ENCODE results near the gene NPLOC4. TPM values are rescaled to one million over a fixed set of nuclear protein-coding genes. Genes with fewer than 3 reads are reported as not detected.

Gene NPLOC4
- total RNA-seq, 1 experiment from 2014 or later = 146 TPM

DNA sequence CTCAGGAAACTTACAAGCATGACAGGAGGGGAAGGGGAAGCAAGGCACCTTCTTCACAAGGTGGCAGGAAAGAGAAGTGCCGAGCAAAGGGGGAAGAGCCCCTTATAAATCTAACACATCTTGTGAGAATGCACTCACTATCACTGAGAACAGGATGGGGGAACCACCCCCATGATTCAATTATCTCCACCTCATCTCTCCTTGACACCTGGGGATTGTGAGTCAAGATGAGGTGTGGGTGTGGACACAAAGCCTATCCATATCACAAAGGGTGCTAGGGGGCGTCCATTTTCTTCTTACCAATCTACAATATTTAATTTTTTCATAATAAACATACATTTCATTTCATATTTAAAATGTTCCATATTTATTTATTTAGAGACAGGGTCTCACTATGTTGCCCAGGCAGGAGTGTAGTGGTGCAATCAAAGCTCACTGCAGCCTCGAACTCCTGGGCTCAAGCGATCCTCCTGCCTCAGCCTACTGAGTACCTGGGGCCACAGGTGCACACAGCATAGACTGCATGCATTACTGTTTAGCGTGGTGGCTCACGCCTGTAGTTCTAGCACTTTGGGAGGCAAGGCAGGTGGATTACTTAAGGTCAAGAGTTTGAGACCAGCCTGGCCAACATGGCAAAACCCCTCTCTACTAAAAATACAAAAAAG is 58.2 kb downstream of the NPLOC4 start:
- intact Hi-C loops (cut with micrococcal nuclease; ENCODE audit: unreplicated experiment) = no loop called here
- Mint-ChIP-seq H3K27ac (ENCODE audit: unreplicated experiment) (peak overlapping the region; percentile 89), H3K9me3 (ENCODE audit: low read depth, unreplicated experiment) (no peaks in the 10 kb centered on the region), H3K4me1 (ENCODE audit: low read depth, unreplicated experiment) (peaks cover 39% of the 10 kb centered on the region), H3K36me3 (ENCODE audit: insufficient read depth, unreplicated experiment) (peaks cover 77% of the 10 kb centered on the region), H3K4me3 (ENCODE audit: low read depth, unreplicated experiment) (peak overlapping the region; percentile 58), H3K27me3 (ENCODE audit: unreplicated experiment) (no peaks in the 10 kb centered on the region)
- CTCF ChIA-PET = interaction anchor here (0.5 kb wide), 1 partner anchor 36 kb away, joined by 5 read pairs; no protein-coding TSS in a partner anchor
- TF ChIP-seq, protein P1, sequence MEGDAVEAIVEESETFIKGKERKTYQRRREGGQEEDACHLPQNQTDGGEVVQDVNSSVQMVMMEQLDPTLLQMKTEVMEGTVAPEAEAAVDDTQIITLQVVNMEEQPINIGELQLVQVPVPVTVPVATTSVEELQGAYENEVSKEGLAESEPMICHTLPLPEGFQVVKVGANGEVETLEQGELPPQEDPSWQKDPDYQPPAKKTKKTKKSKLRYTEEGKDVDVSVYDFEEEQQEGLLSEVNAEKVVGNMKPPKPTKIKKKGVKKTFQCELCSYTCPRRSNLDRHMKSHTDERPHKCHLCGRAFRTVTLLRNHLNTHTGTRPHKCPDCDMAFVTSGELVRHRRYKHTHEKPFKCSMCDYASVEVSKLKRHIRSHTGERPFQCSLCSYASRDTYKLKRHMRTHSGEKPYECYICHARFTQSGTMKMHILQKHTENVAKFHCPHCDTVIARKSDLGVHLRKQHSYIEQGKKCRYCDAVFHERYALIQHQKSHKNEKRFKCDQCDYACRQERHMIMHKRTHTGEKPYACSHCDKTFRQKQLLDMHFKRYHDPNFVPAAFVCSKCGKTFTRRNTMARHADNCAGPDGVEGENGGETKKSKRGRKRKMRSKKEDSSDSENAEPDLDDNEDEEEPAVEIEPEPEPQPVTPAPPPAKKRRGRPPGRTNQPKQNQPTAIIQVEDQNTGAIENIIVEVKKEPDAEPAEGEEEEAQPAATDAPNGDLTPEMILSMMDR (IDR thresholded peaks at IDR 0.05; ENCODE audit: unreplicated experiment) = no peak
- no peak for DNase-seq
- no TSS peak for BruUV-seq (replicated peaks)

DNA sequence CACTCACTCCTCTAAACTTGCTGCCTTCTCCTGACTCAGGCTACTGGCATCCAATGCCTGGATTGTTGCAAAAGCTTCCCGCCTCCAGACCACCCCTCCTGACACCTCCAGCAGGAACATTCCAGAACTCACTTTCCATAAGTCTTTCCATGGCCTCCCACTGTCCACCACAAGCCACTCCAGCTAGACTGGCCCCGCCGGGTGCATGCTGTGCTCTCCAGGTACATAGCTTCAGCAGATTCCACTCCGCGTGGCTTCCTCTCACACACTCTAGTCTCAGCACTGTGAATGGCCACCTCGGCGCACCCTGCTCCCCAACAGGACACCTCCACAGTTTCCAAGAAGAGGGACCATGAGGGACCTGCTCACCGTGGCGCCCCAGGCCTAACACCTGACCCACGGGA is 58.9 kb downstream of the NPLOC4 start:
- H3K4me3 Mint-ChIP-seq (ENCODE audit: low read depth, unreplicated experiment) = peak overlapping the region; percentile 58
- no TSS peak for BruUV-seq (replicated peaks)
- peaks cover 78% of the 10 kb centered on the region for H3K36me3 Mint-ChIP-seq (ENCODE audit: insufficient read depth, unreplicated experiment)
- DNase-seq = no peak
- no peaks in the 10 kb centered on the region for H3K9me3 Mint-ChIP-seq (ENCODE audit: low read depth, unreplicated experiment)
- intact Hi-C loops (cut with micrococcal nuclease; ENCODE audit: unreplicated experiment) = no loop called here
- peak overlapping the region; percentile 89 for H3K27ac Mint-ChIP-seq (ENCODE audit: unreplicated experiment)
- H3K27me3 Mint-ChIP-seq (ENCODE audit: unreplicated experiment) = no peaks in the 10 kb centered on the region
- peaks cover 39% of the 10 kb centered on the region for H3K4me1 Mint-ChIP-seq (ENCODE audit: low read depth, unreplicated experiment)
- TF ChIP-seq, protein P1 (IDR thresholded peaks at IDR 0.05; ENCODE audit: unreplicated experiment) = no peak
- CTCF ChIA-PET = no interaction called here

DNA sequence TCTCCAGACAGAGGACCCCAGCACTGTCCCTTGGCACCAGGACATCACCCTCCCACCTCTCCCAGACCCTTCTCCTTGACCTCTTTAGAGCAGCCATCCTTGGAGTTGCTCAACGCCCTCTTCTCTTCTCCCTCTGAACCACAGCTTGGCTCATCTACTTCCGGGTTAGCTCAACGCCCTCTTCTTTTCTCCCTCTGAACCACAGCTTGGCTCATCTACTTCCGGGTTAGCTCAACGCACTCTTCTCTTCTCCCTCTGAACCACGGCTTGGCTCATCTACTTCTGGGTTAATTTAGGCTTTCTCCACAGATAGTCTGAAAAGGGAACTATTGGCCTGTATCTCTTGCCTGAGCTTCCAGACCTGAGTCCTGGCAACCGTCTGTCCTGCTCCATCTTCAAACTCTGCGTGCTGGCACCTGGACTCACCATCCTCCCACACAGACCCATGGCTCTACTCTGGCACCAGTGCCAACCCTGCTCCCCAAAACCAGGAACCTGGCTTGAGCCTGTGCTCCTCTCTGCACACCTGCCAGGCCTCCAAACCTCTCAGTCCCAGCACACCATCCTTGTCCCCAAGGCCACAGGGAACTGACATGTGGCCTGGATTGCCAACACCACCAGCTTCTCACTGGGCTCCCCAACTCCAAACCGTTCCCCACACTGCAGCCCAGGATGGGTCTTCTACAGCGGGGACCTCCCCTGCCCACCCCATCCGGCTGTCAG is 59.5 kb downstream of the NPLOC4 start:
- CTCF ChIA-PET = interaction anchor here (0.6 to 1.5 kb wide), 3 partner anchors 9 to 76 kb away, joined by 3 to 9 read pairs (median 4); no protein-coding TSS in a partner anchor
- TF ChIP-seq, protein P1 (IDR thresholded peaks at IDR 0.05; ENCODE audit: unreplicated experiment) = no peak
- Mint-ChIP-seq H3K27me3 (ENCODE audit: unreplicated experiment) (no peaks in the 10 kb centered on the region), H3K4me3 (ENCODE audit: low read depth, unreplicated experiment) (peak overlapping the region; percentile 58), H3K36me3 (ENCODE audit: insufficient read depth, unreplicated experiment) (peaks cover 78% of the 10 kb centered on the region), H3K4me1 (ENCODE audit: low read depth, unreplicated experiment) (peaks cover 39% of the 10 kb centered on the region), H3K27ac (ENCODE audit: unreplicated experiment) (peak overlapping the region; percentile 89), H3K9me3 (ENCODE audit: low read depth, unreplicated experiment) (no peaks in the 10 kb centered on the region)
- peak; percentile 67 for DNase-seq
- no TSS peak for BruUV-seq (replicated peaks)
- intact Hi-C loops (cut with micrococcal nuclease; ENCODE audit: unreplicated experiment) = no loop called here

DNA sequence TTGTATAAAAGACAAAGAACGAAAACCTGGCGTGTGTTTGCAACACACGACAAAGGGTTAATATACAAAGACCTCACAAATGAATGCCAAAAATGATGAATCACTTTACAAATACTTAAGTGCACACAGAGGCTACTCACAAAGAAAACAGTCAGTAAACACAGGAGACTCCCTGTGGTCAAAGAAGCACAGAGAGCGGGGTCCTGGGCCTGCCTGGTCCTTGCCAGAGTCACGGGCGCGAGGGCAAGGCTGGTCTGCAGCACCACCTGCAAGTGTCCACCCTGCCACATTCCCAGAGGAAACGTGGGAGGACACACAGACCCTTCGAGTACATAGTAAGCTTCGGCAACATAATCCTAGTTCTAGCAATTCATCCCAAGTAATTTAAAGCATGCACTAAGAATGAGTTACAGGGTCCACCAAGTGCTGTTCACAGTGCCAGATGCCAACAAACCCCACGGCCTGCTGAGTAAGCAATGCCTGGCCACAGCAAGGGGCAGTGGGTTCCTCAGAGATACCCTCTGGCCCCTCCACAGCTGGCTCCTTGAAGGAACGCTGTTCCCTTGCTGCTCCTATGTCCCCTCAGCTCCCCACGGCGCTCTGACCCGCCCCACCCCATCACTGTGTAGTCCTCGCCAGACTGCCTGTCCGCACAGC is 60.2 kb downstream of the NPLOC4 start:
- intact Hi-C loops (cut with micrococcal nuclease; ENCODE audit: unreplicated experiment) = no loop called here
- peaks cover 39% of the 10 kb centered on the region for H3K4me1 Mint-ChIP-seq (ENCODE audit: low read depth, unreplicated experiment)
- peak; percentile 60 for DNase-seq
- H3K27ac Mint-ChIP-seq (ENCODE audit: unreplicated experiment) = peak overlapping the region; percentile 89
- peak overlapping the region; percentile 58 for H3K4me3 Mint-ChIP-seq (ENCODE audit: low read depth, unreplicated experiment)
- CTCF ChIA-PET = interaction anchor here (0.6 to 1.5 kb wide), 2 partner anchors 10 kb away, joined by 3 to 9 read pairs; no protein-coding TSS in a partner anchor
- no peaks in the 10 kb centered on the region for H3K9me3 Mint-ChIP-seq (ENCODE audit: low read depth, unreplicated experiment)
- peaks cover 73% of the 10 kb centered on the region for H3K36me3 Mint-ChIP-seq (ENCODE audit: insufficient read depth, unreplicated experiment)
- no peaks in the 10 kb centered on the region for H3K27me3 Mint-ChIP-seq (ENCODE audit: unreplicated experiment)
- TF ChIP-seq, protein P1 (IDR thresholded peaks at IDR 0.05; ENCODE audit: unreplicated experiment) = no peak
- BruUV-seq (replicated peaks) = no TSS peak
